Urinary bladder (tissue), 4 donors: ENCODE data around the gene CDNF. TPM values are rescaled to one million over a fixed set of nuclear protein-coding genes. Genes with fewer than 3 reads are reported as not detected.
"Not testable (repeated sequence)": the region's sequence is repeated elsewhere in the genome, so short reads cannot be mapped to it uniquely, and the experiment has no call there.

Experiments
- DNase-seq: peaks from one replicate; pipeline ENCODE4 v3.0.0-alpha.2; 2015; ENCODE audit errors: extremely low spot score
- H3K27ac ChIP-seq: one replicate; pipeline ENCODE4 v1.5.1; 2013; ENCODE audit warnings: low read depth, mild to moderate bottlenecking, moderate library complexity
- H3K36me3 ChIP-seq: one replicate; pipeline ENCODE4 v1.6.1; 2013; ENCODE audit warnings: mild to moderate bottlenecking, moderate library complexity; ENCODE audit not compliant: insufficient read depth
- H3K4me1 ChIP-seq: one replicate; pipeline ENCODE4 v1.6.1; 2013; ENCODE audit warnings: mild to moderate bottlenecking, moderate library complexity; ENCODE audit not compliant: insufficient read depth
- H3K4me3 ChIP-seq: one replicate; pipeline ENCODE4 v1.5.1; 2013; ENCODE audit warnings: low read depth, low read length
- WGBS: extraction: QIAGEN DNeasy Blood & Tissue Kit; methylation state at CpG from one replicate; pipeline ENCODE4 v1.1.7; 2013; 5-methylcytosine and 5-hydroxymethylcytosine counted together
- polyA plus RNA-seq: library from polyadenylated mRNA; stranded (reverse); fragments of 200-250 nt; gene quantifications from one replicate; pipeline ENCODE4 v1.2.3, GENCODE V29; 2013
- total RNA-seq: library from RNA; depleted of rRNA; stranded (reverse); fragments of >200 nt; gene quantifications from one replicate; pipeline ENCODE4 v1.2.3, GENCODE V29; 2014
- donor health status: healthy with polysubstance abuse.
- donor health status: healthy.

CDNF gene
- total RNA-seq (1.9 TPM), polyA plus RNA-seq (0.86 TPM)

- peak within 1 kb of the TSS; percentile 97 for H3K27ac ChIP-seq
- H3K36me3 ChIP-seq: no peaks in the 10 kb centered on the region
- H3K4me3 ChIP-seq: peak within 1 kb of the TSS; percentile 89
- WGBS: under 1% methylated on average over 72 of the region's 72 CpGs
- H3K4me1 ChIP-seq: no peaks in the 10 kb centered on the region
- DNase-seq: peak; percentile 99
These were observed at the start of gene CDNF, which contains the start of the genes HSPA14 and MSANTD7 for GRCh38 chr10:14837757-14838581. TSS of gene CDNF (minus strand) at chr10:14838037. CDS start at chr10:14837946, 91 bp downstream. TSS of gene HSPA14 (plus strand) at chr10:14838306. CDS start at chr10:14838403, 97 bp downstream. TSS of gene MSANTD7 (plus strand) at chr10:14838306. CDS start at chr10:14842285, 3,979 bp downstream.

DNA sequence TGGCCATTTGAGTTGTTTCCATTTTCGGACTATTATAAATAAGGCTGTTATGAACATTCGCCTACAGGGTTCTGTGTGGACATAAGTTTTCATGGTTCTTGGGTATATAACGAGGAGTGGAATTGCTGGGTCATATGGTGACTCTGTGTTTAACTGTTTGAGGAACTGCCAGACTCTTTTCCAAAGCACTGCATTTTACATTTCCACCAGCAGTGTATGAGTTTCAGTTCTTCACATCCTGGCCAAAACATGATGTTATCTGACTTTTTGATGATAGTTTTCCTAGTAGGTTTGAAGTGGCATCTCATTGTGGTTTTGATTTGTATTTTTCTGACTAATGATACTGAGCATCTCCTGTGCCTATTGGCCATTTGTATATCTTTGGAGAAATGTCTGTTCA lies 46.2 kb upstream of the CDNF start:
- Histone ChIP-seq H3K4me1 (no peaks in the 10 kb centered on the region), H3K4me3 (no peak overlapping the region), H3K27ac (no peak overlapping the region), H3K36me3 (no peaks in the 10 kb centered on the region)
- DNase-seq: no peak
- 94% methylated on average over 3 of the region's 3 CpGs for WGBS

GRCh38 chr10:14880229-14880628 lies 42.4 kb upstream of the CDNF start:
- no peak for DNase-seq
- Histone ChIP-seq H3K4me1 (no peaks in the 10 kb centered on the region), H3K4me3 (no peak overlapping the region), H3K27ac (no peak overlapping the region), H3K36me3 (no peaks in the 10 kb centered on the region)
- 54% methylated on average over 7 of the region's 7 CpGs for WGBS

GRCh38 chr10:14879928-14880193 lies 42.0 kb upstream of the CDNF start:
- WGBS: 4% methylated on average over 5 of the region's 5 CpGs
- DNase-seq: no peak
- Histone ChIP-seq H3K4me3 (no peak overlapping the region), H3K4me1 (no peaks in the 10 kb centered on the region), H3K27ac (no peak overlapping the region), H3K36me3 (no peaks in the 10 kb centered on the region)

DNA sequence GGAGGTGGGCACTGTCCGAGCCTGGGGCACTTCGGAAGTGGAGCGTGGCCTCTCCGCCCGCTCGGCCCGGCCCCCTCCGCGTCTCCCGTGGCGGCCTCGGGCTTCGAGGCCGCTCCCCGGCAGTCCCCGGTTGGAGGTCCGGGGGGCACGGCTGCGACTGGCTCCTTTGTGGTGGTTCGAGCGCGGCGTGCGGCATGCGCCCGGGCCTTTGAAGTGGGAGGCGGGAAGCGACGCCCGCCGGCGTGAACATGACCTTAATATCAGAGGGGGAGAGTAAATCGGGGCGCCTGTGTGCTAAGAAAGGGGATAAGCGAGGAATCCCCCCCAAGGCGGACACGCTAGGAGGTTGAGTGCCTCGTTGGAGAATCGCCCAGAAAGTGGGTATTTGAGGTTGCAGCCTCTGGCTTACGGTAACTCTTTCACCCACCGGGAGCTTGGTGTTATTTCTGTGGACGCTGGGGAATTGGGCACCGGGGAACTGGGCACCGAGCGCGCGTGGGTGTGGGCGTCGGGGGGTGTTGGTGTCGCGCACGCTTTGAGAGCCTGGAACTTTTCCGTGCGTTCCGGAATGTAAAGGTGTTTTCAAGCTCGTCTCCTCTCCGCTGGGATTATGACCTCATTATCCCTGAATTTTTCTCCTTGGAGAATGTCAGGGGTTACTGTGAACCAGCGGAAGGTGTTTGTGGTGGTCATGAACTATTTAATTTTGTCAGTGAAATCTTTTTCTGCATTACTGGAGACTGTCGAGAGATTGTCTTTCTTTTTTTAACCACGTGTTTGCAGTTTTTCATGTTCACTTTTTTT lies 41.5 kb upstream of the CDNF start:
- Histone ChIP-seq H3K4me1 (no peaks in the 10 kb centered on the region), H3K36me3 (no peaks in the 10 kb centered on the region), H3K4me3 (peak overlapping the region; percentile 88), H3K27ac (no peak overlapping the region)
- no peak for DNase-seq
- under 1% methylated on average over 60 of the region's 60 CpGs for WGBS

GRCh38 chr10:14878266-14879123 lies 40.7 kb upstream of the CDNF start, which contains the start of gene SUV39H2:
TSS of gene SUV39H2 (plus strand) at chr10:14878866. CDS start at chr10:14878889, 23 bp downstream.
- peak; percentile 84 for DNase-seq
- H3K36me3 ChIP-seq: no peaks in the 10 kb centered on the region
- H3K4me3 ChIP-seq: peak within 1 kb of the TSS; percentile 88
- H3K4me1 ChIP-seq: no peaks in the 10 kb centered on the region
- H3K27ac ChIP-seq: peak within 1 kb of the TSS; percentile 94
- WGBS: under 1% methylated on average over 102 of the region's 102 CpGs

DNA sequence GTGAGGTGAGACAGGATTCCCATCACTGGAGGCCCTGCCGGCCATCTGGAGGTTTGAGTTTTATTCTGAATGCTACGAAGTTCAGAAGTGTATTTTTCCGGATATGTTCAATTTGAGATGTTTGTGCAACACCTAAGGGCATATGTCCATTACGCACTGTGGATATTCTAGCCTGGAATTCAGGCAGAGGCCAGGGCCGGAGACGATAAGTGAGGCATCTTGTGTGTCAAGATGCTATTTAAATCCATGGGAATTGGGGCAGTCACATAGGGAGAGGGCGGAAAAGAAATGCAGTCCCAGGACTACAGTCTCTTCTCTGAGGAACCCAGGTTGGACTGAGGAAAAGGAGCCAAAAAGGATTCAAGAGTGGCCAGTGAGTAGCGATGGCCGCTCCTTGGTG lies 38.9 kb upstream of the CDNF start:
- no peak for DNase-seq
- Histone ChIP-seq H3K36me3 (no peaks in the 10 kb centered on the region), H3K4me3 (no peak overlapping the region), H3K27ac (no peak overlapping the region), H3K4me1 (no peaks in the 10 kb centered on the region)
- WGBS: 87% methylated on average over 9 of the region's 9 CpGs

DNA sequence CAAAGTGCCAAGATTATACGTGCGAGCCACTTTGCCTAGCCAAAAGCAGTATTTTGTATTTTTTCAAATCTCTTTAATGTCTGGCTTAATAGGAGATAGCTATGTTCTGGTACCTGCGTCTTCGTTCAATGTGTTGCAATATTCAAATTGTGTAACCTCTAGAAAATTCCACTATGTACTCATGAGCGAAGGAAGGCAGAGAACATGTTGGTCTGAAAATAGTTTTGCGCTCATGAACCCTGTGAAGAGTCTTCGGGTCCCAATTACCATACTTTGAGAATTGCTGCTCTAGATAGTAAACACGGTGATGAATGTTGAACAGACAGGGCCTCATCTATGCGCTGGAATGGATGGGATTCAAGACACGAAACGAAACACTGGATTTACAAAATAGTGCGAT lies 38.1 kb upstream of the CDNF start:
- no peak for DNase-seq
- no peaks in the 10 kb centered on the region for H3K36me3 ChIP-seq
- no peaks in the 10 kb centered on the region for H3K4me1 ChIP-seq
- H3K4me3 ChIP-seq: no peak overlapping the region
- H3K27ac ChIP-seq: no peak overlapping the region
- 96% methylated on average over 12 of the region's 12 CpGs for WGBS

DNA sequence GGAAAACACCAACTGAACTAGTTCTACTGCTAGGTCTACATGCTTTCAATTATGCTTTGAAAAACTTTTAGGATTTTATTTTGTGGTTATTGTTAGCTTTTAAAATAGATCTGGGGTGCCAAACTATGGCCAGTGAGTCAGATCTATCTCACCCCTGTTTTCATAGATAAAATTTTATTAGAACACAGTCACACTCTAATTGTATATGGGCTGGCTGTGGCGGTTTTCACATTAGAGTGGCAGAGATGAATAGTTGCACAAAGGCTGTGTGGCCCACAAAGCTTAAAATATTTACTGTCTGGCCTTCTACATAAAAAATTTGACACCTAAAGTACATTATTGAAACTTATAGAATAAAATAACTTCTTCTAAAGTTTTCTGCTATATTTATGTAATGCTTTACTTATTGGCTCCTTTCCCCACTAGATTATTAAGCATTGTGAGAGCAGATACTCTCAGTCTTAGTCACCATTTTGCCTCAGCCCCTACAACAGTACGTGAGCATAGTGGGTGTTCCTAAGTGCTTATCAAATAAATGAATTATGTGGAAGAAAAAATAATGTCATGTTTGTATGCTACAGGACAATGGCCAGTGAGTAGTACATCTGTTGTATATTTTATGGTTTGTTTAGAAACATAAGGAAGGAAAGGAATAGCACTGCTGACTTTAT lies 35.4 kb upstream of the CDNF start:
- DNase-seq: no peak
- Histone ChIP-seq H3K4me1 (no peaks in the 10 kb centered on the region), H3K36me3 (peaks cover 3% of the 10 kb centered on the region), H3K27ac (no peak overlapping the region), H3K4me3 (no peak overlapping the region)
- 65% methylated on average over 2 of the region's 2 CpGs for WGBS

GRCh38 chr10:14864871-14865270 lies 27.0 kb upstream of the CDNF start:
- not testable (repeated sequence) for H3K36me3 ChIP-seq, H3K4me3 ChIP-seq, DNase-seq, H3K4me1 ChIP-seq, H3K27ac ChIP-seq
- WGBS: 93% methylated on average over 3 of the region's 3 CpGs

DNA sequence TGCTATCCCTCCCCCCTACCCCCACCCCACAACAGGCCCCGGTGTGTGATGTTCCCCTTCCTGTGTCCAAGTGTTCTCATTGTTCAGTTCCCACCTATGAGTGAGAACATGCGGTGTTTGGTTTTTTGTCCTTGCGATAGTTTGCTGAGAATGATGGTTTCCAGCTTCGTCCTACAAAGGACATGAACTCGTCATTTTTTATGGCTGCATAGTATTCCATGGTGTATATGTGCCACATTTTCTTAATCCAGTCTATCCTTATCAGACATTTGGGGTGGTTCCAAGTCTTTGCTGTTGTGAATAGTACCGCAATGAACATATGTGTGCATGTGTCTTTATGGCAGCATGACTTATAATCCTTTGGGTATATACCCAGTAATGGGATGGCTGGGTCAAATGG lies 26.6 kb upstream of the CDNF start:
- DNase-seq, H3K4me1 ChIP-seq, H3K36me3 ChIP-seq, H3K27ac ChIP-seq, H3K4me3 ChIP-seq: not testable (repeated sequence)
- WGBS: 98% methylated on average over 6 of the region's 6 CpGs

DNA sequence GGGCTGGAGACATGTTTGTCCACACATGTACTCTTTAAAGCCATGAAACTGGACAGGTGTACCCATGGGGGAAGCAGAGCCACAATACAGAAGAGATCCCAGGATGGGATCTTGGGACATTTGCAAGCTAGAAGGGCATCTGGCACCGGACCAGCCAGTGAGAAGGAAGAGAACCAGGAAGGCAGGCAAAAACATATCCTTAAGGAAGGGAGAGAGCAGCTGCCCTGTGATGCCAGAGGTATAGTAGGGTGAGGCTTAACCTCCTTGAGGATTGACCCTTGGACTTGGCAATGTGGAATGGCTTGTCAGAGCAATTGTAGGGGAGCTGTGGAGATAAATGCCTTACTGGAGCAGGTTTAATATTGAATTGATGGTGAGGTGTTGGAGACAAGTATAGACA lies 23.0 kb upstream of the CDNF start:
- 93% methylated on average over 1 of the region's 1 CpG for WGBS
- Histone ChIP-seq H3K27ac (no peak overlapping the region), H3K4me1 (no peaks in the 10 kb centered on the region), H3K4me3 (no peak overlapping the region), H3K36me3 (peaks cover 5% of the 10 kb centered on the region)
- DNase-seq: no peak

DNA sequence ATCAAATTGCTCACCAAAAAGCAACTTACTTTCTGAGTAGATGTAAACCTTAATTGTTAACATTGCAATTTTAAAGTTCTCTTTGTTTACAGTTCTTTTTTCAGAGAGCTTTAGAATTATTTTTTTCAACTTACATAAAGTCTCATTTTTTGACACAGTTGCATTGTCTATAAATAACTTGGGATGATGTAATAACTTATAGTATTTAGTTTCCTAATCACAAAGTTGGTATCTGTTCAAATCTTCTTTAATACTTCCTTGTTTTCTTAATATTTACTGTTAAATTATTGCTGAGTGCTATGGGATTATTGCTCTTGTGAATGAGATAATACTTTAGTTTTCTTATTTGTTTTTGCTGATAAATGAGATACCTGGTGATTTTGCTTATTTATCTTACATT lies 21.9 kb upstream of the CDNF start:
- Histone ChIP-seq H3K4me3 (no peak overlapping the region), H3K4me1 (no peaks in the 10 kb centered on the region), H3K27ac (no peak overlapping the region), H3K36me3 (peaks cover 5% of the 10 kb centered on the region)
- DNase-seq: no peak
